Stimulated activated naive CD4-positive, alpha-beta T cell treated with Interleukin-2 at 50 U/mL for 16 hours (primary cell): Measurements from ENCODE around the gene DNAJB1.
A peak's percentile ranks its signal among the peaks of the same experiment; 100 is the strongest.
"Not testable (repeated sequence)": the region's sequence is repeated elsewhere in the genome, so short reads cannot be mapped to it uniquely, and the experiment has no call there.

Source experiments
- DNase-seq: peaks from one replicate; lab custom pipeline; 2025; lab: John Stamatoyannopoulos, UW

DNAJB1 gene

GRCh38 chr19:14519860-14520407 is 1.7 kb upstream of the DNAJB1 start:
- no peak for DNase-seq

DNA sequence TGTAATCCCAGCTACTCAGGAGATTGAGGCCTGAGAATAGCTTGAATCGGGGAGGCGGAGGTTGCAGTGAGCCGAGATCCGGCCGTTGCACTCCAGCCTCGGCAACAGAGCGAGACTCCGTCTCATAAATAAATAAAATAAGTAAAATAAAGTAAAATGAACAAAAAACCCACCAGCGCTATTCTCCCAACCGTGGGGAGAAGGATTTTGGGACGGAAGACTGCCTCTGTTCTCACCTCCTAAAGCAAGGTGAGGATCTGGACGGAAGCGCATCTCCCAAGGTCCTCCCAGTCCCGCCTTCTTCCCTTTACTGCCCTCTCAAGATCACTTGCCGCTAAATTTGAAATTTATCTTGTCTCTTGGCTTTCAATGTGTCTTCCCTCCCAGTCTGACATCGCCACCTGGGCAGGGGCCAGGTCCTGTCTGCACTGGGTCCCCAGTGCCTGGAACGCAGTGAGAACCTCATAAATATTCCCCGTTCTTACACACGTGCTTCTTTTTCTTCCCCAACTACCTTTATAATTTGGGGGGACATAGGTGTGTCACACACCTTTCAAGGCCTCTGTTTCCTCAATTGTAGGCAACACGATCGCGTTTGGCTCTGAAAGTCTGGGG is 1.2 kb upstream of the DNAJB1 start:
- DNase-seq, result no peak

- DNase-seq, result no peak
Observed at GRCh38 chr19:14517446-14517839, 754 bp downstream of the DNAJB1 start.

- DNase-seq, result no peak
Observed at GRCh38 chr19:14516746-14517438, 1.3 kb downstream of the DNAJB1 start.

GRCh38 chr19:14516048-14516534 is 2.1 kb downstream of the DNAJB1 start:
- no peak for DNase-seq

DNA sequence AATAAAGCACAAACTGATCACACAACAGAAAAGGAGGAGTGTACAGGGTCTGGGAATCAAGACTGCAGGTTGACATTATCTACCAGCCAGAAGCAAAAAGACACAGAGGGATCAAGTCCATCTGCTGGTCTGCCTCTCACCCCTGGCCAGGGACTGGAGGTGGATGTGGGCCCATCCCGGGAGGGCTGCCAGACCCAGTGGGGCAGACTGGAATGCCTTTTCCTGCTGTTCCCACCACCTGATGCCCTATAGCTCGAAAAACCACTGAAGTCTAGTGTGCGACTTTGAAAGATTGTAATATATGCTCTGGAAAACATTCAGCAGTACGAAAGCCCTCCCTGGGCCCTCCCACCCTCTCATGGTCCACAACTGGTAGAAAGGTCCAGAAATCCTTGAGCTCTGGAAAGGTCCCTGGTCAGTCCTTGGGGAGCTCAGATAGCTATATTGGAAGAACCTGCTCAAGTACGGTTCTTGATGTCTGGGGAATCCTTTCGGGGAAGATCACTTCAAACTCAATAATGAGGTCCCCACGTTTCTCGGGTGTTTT is 2.6 kb downstream of the DNAJB1 start:
- DNase-seq, result no peak

- DNase-seq, result no peak
Observed at GRCh38 chr19:14514215-14514863, 3.9 kb downstream of the DNAJB1 start.

- no peak for DNase-seq
Observed at GRCh38 chr19:14512406-14512961, 5.7 kb downstream of the DNAJB1 start.

GRCh38 chr19:14511229-14511593 is 7.0 kb downstream of the DNAJB1 start:
- no peak for DNase-seq

DNA sequence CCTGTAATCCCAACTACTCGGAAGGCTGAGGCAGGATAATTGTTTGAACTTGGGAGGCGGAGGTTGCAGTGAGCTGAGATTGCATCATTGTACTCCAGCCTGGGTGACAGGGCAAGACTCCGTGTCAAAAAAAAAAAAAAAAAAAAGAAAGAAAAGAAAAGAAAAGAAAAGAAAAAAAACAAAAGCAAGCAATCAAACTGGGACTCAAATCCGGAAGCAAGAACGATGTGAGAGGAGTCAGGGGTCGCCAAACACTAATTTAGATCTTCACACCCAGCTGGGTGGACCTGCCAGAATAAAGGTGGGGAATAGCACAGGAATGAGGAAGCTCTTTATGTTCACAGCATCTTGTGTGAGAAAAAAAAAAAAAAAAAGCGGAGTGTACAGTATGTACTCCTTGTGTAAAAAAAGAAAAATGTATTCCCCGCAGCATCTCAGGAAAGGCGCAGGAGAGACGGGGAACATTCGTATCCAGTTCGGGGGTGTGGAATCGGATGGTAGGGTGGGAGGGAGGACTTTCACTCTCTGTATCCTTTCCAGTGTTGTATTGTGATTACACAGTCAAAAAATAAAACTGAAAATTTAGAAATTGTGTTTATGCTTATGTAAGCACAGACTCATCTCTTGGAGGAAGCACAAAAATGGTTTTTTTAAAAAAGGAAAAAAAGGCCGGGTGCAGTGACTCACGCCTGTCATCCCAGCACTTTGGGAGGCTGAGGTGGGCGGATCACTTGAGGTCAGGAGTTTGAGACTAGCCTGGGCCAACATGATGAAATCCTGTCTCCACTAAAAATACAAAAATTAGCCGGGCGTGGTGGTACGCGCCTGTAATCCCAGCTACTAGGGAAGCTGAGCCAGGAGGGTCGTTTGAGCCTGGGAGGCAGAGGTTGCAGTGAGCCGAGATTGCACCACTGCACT is 7.6 kb downstream of the DNAJB1 start:
- no peak for DNase-seq

DNA sequence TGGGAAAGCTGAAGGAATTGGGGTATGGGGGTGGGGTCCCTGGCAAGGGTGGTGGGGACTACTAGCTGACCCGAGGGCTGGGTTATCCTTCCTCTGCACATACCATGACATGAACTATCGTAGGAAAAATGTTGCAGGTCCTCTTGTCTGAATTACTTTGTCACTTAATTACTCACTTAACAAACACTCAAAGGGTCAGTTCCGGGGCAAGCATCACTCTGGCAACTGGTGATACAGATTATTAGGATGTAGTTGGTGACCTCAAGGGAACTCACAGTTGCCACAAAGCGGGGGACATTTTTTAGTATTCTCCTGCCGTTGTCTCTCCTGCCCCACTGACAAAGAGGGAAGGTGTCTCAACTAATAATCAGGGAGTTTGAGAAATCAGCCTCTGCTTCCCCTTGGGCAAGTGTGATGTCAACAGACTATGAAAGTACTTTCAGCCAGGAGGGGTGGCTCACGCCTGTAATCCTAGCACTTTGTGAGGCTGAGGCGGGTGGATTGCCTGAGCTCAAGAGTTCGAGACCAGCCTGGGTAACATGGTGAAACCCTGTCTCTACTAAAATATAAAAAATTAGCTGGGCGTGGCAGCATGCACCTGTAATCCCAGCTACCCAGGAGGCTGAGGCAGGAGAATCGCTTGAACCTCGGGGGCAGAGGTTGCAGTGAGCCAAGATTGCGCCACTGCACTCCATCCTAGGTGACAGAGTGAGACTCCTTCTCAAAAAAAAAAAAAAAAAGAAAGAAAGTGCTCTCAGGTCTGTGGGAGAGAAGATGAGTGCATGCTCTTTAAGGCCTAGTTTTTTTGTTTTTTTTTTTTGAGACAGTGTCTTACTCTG is 10.3 kb downstream of the DNAJB1 start:
- no peak for DNase-seq

- DNase-seq, result peak; percentile 54
Observed at GRCh38 chr19:14505488-14506239, 12.5 kb downstream of the DNAJB1 start.

- DNase-seq, result not testable (repeated sequence)
Observed at GRCh38 chr19:14504575-14504974, 13.6 kb downstream of the DNAJB1 start.

DNA sequence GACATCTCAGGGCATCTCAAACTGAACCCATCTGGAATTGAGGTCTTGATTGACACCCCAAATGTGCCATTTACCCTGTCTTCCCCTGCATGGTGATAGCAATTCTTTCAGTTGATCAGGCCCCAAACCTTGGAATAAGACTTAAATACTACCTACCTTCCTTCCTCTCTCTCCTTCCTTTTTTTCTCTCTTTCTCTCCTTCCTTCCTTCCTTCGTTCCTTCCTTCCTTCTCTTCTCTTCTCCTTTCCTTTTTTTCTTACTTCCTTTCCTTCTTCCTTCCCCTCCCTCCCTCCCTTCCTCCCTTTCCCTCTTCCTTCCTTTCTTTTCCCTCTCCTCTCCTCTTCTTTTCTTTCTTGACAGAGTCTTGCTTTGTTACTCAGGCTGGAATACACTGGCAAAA is 14.9 kb downstream of the DNAJB1 start:
- DNase-seq, result no peak

DNA sequence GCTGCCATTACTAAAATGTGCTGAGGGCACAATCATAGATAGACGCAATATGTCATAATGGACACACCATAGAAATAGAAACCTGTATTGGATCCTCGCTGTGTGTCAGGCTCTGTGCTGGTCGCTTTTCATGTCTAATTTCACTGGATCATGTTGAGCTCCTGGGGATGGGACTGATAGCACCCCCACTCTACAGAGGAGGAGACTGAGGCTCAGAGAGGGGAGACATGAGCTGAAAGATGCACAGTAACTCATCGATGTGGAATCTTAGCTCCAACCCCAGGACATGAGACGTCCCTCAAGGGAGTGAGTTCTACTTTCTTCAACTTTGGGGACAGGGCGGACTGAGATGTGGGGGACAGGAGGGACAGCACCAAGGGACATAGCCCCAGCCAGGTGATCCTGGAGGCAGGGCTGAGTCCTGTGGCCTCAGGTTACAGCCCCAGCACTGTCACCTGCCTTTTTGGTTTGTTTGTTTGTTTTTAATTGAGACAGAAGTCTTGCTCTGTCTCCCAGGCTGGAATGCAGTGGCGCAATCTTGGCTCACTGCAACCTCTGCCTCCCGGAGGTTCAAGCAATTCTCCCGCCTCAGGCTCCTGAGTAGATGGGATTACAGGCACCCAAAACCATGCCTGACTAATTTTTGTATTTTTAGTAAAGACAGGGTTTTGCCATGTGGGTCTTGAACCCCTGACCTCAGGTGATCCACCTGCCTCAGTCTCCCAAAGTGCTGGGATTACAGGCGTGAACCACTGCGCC is 15.7 kb downstream of the DNAJB1 start:
- no peak for DNase-seq

- no peak for DNase-seq
Observed at GRCh38 chr19:14497228-14497921, 20.8 kb downstream of the DNAJB1 start.

- DNase-seq, result no peak
Observed at GRCh38 chr19:14496834-14497227, 21.4 kb downstream of the DNAJB1 start.
